HL-60 (cell line): ENCODE data around the gene PSMF1.

Source experiments
- DNase-seq, 2 experiments: peaks; one replicate each; pipeline ENCODE4 v3.0.0-alpha.2; 2010 to 2020; ENCODE audit warnings: low read depth in 1 of 2, low spot score in 1 of 2
- H3K27ac ChIP-seq: fragments of 250-450 bp; sonication (Bioruptor Pico); replicated peaks from 2 replicates; pipeline ENCODE4 v1.5.1; 2020; ENCODE audit warnings: mild to moderate bottlenecking, moderate library complexity
- H3K27me3 ChIP-seq: fragments of 250-450 bp; sonication (Bioruptor Pico); 2 replicates; pipeline ENCODE4 v1.5.1; 2021; ENCODE audit warnings: mild to moderate bottlenecking, moderate library complexity; ENCODE audit not compliant: insufficient read depth, poor library complexity, severe bottlenecking
- H3K4me3 ChIP-seq: replicated peaks from 2 replicates; pipeline ENCODE4 v1.5.1; 2011; ENCODE audit warnings: mild to moderate bottlenecking, control low read depth, low read length; ENCODE audit not compliant: insufficient read depth
- CTCF ChIP-seq: IDR thresholded peaks from one replicate; pipeline ENCODE4 v1.5.1; 2011; ENCODE audit warnings: low read length, control low read depth, inconsistent platforms; ENCODE audit not compliant: insufficient read depth
- GABPA ChIP-seq: IDR thresholded peaks from 2 replicates; pipeline ENCODE4 v1.6.1; 2012; ENCODE audit warnings: low read depth
- POLR2AphosphoS5 ChIP-seq: IDR thresholded peaks from 2 replicates; pipeline ENCODE4 v1.6.1; 2012; ENCODE audit warnings: low read depth
- SPI1 ChIP-seq: IDR thresholded peaks from 2 replicates; pipeline ENCODE4 v1.6.1; 2012; ENCODE audit warnings: low read depth, mild to moderate bottlenecking, borderline replicate concordance
- TF ChIP-seq, protein P1 (sequence below): IDR thresholded peaks from 2 replicates; pipeline ENCODE4 v1.6.1; 2012; ENCODE audit warnings: low read depth; ENCODE audit not compliant: insufficient replicate concordance

PSMF1 gene

DNA sequence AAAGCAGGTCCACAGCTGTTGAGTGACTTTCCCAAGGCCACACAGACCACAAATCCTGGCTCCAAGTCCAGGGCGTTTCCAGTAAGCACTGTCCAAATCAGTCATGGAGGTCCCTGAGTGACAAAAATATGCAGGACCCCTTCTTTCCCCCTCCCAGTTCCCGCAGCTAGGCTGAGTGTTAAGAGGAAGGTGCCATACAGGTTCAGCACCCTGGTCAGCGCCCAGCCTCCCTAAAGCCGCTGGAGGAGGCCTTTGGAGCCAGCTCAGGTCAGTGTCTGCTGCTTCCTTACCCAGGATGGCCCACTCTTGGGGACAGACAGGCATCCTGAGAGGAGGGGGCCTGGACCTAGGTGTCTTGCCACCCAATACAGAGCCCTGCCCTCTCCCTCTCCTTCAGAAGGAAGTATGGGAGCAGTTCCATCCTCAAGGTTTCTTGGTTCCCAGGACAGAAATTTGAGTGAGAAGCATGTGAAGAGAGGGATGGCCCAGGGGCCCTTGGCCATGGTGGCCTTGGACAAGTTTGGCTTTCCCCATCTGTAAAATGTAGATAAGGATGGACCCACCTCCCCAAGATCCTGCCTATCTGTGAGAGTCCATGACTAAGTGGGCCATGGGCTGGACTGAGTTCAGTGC is 53.2 kb downstream of the PSMF1 start:
- no peak overlapping the region for H3K4me3 ChIP-seq
- TF ChIP-seq, protein P1, sequence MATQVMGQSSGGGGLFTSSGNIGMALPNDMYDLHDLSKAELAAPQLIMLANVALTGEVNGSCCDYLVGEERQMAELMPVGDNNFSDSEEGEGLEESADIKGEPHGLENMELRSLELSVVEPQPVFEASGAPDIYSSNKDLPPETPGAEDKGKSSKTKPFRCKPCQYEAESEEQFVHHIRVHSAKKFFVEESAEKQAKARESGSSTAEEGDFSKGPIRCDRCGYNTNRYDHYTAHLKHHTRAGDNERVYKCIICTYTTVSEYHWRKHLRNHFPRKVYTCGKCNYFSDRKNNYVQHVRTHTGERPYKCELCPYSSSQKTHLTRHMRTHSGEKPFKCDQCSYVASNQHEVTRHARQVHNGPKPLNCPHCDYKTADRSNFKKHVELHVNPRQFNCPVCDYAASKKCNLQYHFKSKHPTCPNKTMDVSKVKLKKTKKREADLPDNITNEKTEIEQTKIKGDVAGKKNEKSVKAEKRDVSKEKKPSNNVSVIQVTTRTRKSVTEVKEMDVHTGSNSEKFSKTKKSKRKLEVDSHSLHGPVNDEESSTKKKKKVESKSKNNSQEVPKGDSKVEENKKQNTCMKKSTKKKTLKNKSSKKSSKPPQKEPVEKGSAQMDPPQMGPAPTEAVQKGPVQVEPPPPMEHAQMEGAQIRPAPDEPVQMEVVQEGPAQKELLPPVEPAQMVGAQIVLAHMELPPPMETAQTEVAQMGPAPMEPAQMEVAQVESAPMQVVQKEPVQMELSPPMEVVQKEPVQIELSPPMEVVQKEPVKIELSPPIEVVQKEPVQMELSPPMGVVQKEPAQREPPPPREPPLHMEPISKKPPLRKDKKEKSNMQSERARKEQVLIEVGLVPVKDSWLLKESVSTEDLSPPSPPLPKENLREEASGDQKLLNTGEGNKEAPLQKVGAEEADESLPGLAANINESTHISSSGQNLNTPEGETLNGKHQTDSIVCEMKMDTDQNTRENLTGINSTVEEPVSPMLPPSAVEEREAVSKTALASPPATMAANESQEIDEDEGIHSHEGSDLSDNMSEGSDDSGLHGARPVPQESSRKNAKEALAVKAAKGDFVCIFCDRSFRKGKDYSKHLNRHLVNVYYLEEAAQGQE = peak; percentile 97
- TF ChIP-seq CTCF = no peak
- no peak for TF ChIP-seq POLR2AphosphoS5
- H3K27ac ChIP-seq = no peak overlapping the region
- H3K27me3 ChIP-seq = no peaks in the 10 kb centered on the region
- peak in 1 of 2 experiments; percentile 13 for DNase-seq

GRCh38 chr20:1173698-1174097 is 55.3 kb downstream of the PSMF1 start:
- TF ChIP-seq CTCF = no peak
- TF ChIP-seq GABPA = no peak
- TF ChIP-seq, protein P1 = no peak
- no peak for TF ChIP-seq SPI1
- no peak for TF ChIP-seq POLR2AphosphoS5
- Histone ChIP-seq H3K27ac (no peak overlapping the region), H3K27me3 (no peaks in the 10 kb centered on the region), H3K4me3 (no peak overlapping the region)
- DNase-seq = no peak

GRCh38 chr20:1174787-1175186 is 56.4 kb downstream of the PSMF1 start:
- Histone ChIP-seq H3K4me3 (no peak overlapping the region), H3K27ac (no peak overlapping the region), H3K27me3 (no peaks in the 10 kb centered on the region)
- no peak for TF ChIP-seq CTCF
- TF ChIP-seq POLR2AphosphoS5 = no peak
- DNase-seq = no peak

- no peak overlapping the region for H3K27ac ChIP-seq
- H3K27me3 ChIP-seq = no peaks in the 10 kb centered on the region
- DNase-seq = no peak
- H3K4me3 ChIP-seq = no peak overlapping the region
- TF ChIP-seq CTCF = no peak
- TF ChIP-seq POLR2AphosphoS5 = no peak
- TF ChIP-seq SPI1 = no peak
- TF ChIP-seq, protein P1 = no peak
- no peak for TF ChIP-seq GABPA
Measured at GRCh38 chr20:1177680-1178079, 59.3 kb downstream of the PSMF1 start.
